GM12873 (cell line): ENCODE measurements around the gene SMC5.

ENCODE experiments used
- CTCF ChIP-seq: IDR thresholded peaks from 2 replicates; pipeline ENCODE4 v1.5.1; 2012; ENCODE audit warnings: low read depth, mild to moderate bottlenecking, moderate library complexity, low read length, control low read depth; ENCODE audit not compliant: insufficient read depth; ENCODE audit errors: missing control alignments

The SMC5 gene

DNA sequence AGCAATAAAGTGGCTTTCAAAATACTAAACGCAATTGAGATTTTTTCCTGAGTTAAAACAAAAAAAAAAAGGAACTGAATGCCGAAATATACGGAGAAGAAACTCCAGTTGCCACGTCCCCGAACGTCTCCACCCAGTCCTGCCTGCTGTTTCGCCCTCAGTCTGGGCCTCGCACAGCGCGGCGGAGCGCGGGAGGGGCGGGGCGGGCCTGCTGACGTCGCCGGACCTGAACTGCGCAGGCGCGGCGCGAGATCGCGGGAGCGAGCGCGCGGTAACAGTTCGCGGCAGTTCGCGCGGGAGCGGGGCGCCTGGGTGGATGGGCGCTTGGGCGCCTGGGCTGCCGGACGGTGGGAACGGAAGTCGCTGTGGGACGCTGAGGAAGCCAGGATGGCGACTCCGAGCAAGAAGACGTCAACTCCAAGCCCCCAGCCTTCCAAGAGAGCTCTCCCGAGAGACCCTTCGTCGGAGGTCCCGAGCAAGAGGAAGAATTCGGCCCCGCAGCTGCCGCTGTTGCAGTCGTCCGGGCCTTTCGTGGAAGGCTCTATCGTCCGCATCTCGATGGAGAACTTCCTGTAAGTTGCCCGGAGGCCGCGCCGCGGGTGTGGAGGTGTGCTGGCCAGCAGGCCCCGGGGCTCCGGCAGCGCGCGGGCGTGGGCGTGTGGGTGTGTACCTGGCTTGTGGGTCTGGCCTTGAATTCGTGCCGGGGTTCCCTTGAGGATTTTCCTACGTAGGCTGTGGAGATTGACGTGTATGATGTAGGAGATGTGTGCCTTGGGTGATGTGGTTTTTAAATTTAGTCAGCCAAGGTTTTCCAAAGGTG, at the start of gene SMC5:
SMC5 (plus strand) TSS at position 287 of the 820 bp plus-strand sequence; CDS start at position 388, 101 bp downstream.
- TF ChIP-seq CTCF, result no peak

DNA sequence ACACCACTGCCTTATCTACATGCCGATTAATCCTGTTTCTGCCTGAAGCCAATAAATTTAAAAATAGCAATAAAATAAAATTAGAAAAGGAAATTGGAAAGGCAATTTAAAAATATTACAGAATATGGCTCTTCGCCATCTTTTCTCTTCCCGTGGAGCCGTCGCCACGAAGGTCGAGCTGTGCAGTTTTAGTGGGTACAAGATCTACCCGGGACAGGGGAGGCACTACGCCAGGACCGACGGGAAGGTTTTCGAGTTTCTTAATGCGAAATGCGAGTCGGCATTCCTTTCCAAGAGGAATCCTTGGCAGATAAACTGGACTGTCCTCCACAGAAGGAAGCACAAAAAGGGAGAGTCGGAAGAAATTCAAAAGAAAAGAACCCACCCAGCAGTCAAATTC, 41.7 kb upstream of the SMC5 start:
- no peak for TF ChIP-seq CTCF

DNA sequence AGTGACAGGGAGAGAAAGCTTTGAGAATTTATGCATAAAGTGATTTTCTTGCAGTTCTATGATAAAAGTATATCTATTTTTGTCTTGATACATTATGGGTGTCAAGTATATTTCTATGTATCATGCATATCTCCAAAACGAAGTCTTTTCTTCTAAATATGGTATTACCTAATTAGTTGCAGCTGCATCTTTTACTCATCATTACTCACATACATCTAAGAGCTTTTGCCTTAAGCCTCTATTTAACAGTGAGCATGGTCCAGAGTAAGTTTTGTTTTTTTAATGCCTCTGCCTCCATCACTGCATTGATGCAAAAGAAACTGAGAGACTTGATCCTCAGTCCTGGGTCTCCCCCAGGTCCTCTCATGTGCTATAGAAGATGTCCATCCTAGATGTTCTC, 40.0 kb upstream of the SMC5 start:
- no peak for TF ChIP-seq CTCF

GRCh38 chr9:70220216-70220615, 38.6 kb upstream of the SMC5 start:
- TF ChIP-seq CTCF, result no peak

DNA sequence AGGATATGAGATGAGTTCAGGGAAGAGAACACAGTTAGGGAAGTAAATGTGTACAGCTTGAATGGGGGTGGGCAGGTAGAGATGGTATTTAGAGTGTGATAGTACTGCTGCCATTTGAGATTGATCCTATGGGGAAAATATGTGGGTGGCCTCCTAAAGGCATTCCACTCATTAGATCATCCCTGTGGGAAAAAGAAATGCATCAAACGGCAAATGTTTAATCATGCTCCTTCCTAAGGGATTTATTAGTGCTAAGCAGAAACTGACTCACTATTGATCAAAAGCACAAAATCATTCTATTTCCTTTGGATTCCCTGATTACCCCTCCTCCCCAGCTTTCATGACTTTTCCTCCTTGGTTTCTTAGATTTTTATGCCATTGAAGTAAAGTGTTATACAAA, 36.4 kb upstream of the SMC5 start:
- TF ChIP-seq CTCF, result no peak

- TF ChIP-seq CTCF, result no peak
Measured at GRCh38 chr9:70228118-70228517, 30.7 kb upstream of the SMC5 start.

DNA sequence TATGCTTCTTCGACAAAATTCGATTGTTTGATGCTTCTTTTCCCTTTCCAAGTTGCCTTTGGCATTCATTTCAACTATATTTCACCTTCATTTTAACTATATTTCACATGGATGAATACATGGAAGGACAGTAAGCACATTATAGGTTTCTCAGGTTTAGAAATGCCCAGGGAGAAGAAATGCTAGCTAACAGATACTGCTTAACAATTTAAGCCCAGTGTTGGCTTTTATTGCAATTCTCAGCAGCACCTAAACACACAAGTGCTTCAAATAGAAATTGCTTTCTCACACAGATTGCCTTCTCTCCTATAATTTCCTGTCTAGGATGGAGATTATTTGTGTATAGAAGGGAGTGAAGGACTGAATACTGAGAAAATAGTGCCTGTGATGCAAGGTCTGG, 30.2 kb upstream of the SMC5 start:
- no peak for TF ChIP-seq CTCF
